Measurements from ENCODE around the gene RASGEF1C.

The RASGEF1C gene

DNA sequence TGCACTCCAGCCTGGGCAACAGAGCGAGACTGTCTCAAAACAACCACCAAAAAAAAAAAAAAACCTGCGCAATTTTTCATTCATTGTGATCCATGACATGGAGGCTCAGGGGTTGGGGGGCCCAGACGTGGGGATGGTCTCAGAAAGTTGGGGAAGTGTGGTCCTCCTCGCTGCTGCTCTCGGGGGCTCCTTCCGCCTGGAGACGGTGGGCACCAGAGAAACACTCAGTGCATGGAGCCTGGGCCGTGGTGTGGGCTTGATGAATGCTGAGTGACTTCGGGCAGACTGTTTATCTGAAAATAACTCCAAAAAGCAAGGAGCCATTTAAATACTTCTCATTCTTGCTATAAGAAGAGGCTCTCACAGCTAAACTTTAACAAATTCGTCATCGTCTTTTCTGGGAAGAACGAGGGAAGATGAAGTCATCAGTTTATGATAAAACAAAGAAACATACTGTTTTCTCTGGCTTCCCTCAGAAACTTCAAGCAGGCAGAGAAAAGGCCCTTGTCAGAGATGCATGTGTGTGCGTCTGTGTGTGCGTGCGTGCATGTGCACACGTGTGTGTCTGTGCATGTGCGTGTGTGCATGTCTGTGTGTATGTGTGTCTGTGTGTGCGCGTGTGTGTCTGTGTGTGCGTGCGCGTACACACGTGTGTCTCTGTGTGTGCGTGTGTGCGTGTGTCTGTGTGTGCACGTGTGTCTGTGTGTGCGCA is 35.0 kb downstream of the RASGEF1C start:
- TF ChIP-seq, protein P1, sequence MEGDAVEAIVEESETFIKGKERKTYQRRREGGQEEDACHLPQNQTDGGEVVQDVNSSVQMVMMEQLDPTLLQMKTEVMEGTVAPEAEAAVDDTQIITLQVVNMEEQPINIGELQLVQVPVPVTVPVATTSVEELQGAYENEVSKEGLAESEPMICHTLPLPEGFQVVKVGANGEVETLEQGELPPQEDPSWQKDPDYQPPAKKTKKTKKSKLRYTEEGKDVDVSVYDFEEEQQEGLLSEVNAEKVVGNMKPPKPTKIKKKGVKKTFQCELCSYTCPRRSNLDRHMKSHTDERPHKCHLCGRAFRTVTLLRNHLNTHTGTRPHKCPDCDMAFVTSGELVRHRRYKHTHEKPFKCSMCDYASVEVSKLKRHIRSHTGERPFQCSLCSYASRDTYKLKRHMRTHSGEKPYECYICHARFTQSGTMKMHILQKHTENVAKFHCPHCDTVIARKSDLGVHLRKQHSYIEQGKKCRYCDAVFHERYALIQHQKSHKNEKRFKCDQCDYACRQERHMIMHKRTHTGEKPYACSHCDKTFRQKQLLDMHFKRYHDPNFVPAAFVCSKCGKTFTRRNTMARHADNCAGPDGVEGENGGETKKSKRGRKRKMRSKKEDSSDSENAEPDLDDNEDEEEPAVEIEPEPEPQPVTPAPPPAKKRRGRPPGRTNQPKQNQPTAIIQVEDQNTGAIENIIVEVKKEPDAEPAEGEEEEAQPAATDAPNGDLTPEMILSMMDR (IDR thresholded peaks at IDR 0.05; ENCODE audit: borderline replicate concordance, insufficient read depth, low read depth, low read length), result no peak
- no peak overlapping the region for H3K4me3 ChIP-seq (ENCODE audit: low read depth, low read length)

DNA sequence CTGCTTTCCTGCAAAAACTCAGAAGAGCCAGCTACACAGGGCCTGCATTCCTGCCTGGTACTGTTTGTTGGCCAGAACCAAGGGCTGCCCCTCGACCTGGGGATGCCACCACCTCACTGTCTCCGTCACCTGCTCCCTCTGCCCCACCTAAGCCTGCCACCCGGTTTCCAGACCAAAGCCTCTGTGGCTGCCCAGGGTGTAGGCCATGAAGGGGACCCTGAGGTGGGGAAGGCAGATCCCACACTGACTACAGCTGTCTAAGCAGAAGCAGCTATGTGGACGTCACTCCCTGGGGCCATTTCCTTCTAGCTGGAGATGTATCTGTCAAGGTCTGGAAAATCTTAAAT is 35.8 kb downstream of the RASGEF1C start:
- no peak overlapping the region for H3K4me3 ChIP-seq (ENCODE audit: low read depth, low read length)
- TF ChIP-seq, protein P1 (IDR thresholded peaks at IDR 0.05; ENCODE audit: borderline replicate concordance, insufficient read depth, low read depth, low read length), result no peak

DNA sequence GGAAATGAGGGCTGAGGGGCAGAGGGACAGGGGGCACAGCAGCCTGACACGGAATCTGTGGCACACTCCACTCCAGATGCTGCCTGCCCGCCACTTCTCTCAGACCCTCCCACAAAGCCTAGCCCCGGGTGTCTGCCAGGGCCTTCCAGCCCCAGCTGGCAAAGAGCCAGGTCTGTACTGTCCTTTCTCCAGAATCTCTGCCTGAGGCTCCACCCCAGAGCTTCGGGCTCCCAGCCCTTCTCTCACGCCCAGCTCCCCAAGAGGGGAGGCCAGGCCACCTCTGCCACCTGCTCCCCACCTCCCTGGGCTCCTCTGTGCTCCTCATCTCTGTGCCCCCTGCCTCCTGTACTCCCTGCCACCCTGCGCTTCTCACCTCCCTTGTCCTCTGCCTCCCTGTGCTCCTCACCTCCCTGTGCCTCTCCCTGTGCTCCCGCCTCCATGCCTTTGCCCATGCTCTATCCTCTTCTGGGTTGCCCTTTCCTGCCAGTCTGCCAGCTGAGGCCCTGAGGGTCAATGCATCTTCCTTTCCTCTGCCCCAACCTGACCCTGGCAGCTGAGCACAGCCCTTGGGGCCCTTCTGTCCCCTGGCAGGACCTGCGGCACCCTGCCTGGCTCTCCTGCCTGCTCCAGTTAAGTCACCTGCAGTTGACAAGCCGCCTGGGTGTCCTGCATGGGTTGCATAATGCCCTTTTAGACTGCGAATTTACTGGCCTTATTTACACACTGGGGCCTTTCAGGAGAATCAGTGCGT is 36.4 kb downstream of the RASGEF1C start:
- H3K4me3 ChIP-seq (ENCODE audit: low read depth, low read length), result no peak overlapping the region
- TF ChIP-seq, protein P1 (IDR thresholded peaks at IDR 0.05; ENCODE audit: borderline replicate concordance, insufficient read depth, low read depth, low read length), result no peak

DNA sequence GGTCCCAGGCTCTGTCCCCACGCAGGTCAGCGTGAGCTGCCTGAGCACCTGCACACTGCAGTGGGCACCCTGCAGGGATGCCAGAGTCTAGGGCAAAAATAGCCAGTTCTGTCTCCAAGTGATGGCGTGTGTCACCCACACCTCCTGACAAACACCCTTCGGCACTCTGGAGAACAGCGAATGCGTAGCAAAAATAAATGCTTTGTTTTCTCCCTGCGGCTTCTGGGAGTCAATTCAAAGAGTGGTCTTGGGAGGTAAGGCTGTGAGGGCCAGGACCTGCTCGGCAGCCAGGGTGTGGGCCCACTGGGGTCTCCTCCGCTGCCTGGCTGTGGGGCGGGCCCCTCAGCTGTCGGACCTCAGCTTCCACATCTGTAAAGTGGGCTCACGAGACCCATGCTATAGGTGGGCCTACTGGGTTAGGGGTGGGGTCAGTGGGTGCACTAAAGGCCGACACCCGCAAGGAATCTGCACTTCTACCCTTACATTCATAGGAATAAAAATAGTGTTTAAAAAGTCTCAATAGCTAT is 37.4 kb downstream of the RASGEF1C start:
- H3K4me3 ChIP-seq (ENCODE audit: low read depth, low read length), result no peak overlapping the region

DNA sequence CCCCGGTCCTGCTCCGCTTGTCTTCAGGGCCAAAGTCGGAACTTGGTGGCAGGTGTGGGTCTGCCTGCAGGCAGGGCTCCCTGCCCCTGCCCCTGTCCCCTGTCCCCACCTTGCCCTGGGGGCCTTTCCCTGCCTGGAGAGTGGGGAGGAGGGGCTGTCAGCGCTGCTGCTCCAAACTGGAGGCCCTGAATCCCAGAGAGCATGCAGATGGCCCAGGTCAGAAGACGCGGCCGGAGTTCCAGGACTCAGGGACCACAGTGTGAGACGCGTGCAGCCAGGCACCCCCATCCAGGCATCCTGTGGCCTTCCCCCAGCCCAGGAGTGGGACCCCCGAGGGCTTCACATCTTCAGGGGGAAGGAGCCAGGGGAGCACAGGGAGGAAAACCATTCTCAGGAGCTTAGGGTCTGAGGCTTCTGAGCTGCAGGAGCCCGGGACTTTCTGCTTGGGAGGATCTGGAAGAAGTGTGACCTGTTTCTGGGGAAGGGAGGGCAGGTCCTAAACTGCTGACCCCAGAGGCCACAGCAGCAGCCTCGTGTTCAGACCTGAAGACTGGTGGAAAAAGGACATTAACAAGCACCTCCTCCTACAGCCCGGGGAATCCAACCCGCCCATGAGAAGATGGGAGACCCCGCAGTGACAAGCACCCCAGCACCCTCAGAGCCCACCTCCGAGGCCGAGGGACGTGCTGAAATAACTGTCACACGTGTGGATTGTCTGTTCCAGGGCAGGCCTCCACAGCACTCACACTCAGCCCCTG is 38.0 kb downstream of the RASGEF1C start:
- H3K4me3 ChIP-seq (ENCODE audit: low read depth, low read length), result no peak overlapping the region
- TF ChIP-seq, protein P1 (IDR thresholded peaks at IDR 0.05; ENCODE audit: borderline replicate concordance, insufficient read depth, low read depth, low read length), result no peak

More for the DNA sequence above, 37.4 kb downstream of the RASGEF1C start:
- TF ChIP-seq, protein P1 (IDR thresholded peaks at IDR 0.05; ENCODE audit: borderline replicate concordance, insufficient read depth, low read depth, low read length), result no peak

DNA sequence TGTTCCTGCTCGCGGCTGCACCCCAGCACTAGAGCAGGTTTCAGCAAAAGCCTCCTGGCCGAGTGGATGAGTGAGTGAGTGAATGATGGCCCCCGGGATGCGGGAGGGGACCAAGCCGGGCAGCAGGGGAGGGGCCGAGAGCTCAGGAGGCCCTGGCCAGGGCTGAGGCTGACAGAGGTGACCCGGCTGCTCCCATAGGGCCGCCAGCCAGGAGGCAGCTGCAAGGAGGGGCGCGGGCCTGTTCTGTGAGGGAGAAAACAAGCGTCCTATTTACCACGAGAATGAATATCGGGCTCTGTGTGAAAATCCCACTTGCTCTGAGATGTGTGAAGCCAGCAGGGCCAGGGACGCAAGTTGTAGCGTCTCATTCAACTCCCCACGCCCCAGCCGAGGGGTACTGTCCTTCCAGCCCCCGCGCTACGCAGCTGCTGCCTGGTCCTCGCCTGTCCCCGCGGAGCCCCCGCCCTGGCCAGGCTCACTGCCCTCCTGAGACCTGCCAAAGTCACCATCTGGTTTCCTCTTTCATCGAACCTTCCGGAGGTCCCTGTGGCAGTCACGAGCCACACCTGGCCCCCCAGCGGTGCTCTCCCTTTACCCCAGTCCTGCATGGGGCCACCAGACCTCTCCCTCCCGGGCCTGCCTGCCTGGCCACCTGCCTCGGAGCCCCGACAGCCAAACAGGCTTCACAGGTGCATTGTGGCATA is 38.8 kb downstream of the RASGEF1C start:
- TF ChIP-seq, protein P1 (IDR thresholded peaks at IDR 0.05; ENCODE audit: borderline replicate concordance, insufficient read depth, low read depth, low read length), result no peak
- no peak overlapping the region for H3K4me3 ChIP-seq (ENCODE audit: low read depth, low read length)
